Right renal cortex interstitium (tissue), 3 donors: ENCODE measurements around the gene DAGLA. TPM values are rescaled to one million over a fixed set of nuclear protein-coding genes. Genes with fewer than 3 reads are reported as not detected.

Experiments
- DNase-seq, 3 donors: peaks; one replicate each; pipeline ENCODE4 v3.0.0-alpha.2; 2013; ENCODE audit warnings: low read depth in 3 of 3, low spot score in 2 of 3
- polyA plus RNA-seq, 3 donors: library from polyadenylated mRNA; unstranded; fragments of 120-200 nt; gene quantifications; one replicate each; pipeline ENCODE4 v1.2.1, GENCODE V29; 2013; ENCODE audit not compliant: insufficient read length in 3 of 3

Gene DAGLA
- polyA plus RNA-seq, 3 donors = 2.6 to 3.3 (median 3.0) TPM

DNA sequence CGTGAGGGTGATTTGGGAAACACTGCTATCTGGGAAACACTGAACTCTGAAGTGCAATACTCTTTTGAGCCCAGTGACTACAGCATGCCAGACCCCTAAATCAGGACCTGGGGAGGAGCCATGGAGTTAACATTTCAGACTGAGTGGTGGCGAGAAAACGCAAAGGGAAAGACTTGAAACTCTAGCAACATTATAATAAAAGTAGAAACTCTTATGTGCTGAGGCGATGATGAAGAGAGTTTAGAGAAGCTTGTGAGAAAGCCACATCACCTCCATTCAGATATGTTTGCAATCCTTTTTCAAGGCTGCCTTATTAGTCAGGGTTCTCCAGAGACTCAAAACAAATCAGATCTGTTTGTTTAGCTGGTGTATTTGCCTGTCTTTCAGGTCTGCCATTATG lies 114.4 kb downstream of the DAGLA start:
- no peak for DNase-seq

DNA sequence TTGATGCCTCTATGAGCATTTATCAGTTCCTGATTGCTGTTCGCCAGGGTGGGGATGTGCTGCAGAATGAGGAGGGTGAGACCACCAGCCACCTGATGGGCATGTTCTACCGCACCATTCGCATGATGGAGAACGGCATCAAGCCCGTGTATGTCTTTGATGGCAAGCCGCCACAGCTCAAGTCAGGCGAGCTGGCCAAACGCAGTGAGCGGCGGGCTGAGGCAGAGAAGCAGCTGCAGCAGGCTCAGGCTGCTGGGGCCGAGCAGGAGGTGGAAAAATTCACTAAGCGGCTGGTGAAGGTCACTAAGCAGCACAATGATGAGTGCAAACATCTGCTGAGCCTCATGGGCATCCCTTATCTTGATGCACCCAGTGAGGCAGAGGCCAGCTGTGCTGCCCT lies 115.3 kb downstream of the DAGLA start:
- no peak for DNase-seq

DNA sequence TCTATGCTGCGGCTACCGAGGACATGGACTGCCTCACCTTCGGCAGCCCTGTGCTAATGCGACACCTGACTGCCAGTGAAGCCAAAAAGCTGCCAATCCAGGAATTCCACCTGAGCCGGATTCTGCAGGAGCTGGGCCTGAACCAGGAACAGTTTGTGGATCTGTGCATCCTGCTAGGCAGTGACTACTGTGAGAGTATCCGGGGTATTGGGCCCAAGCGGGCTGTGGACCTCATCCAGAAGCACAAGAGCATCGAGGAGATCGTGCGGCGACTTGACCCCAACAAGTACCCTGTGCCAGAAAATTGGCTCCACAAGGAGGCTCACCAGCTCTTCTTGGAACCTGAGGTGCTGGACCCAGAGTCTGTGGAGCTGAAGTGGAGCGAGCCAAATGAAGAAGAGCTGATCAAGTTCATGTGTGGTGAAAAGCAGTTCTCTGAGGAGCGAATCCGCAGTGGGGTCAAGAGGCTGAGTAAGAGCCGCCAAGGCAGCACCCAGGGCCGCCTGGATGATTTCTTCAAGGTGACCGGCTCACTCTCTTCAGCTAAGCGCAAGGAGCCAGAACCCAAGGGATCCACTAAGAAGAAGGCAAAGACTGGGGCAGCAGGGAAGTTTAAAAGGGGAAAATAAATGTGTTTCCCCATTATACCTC lies 115.8 kb downstream of the DAGLA start:
- no peak for DNase-seq

Other genes starting within 250 kb of the DAGLA start
- 1 to 10 TPM in 1 of 3 donors, under 1 TPM in 2; 0.72 to 1.1 (median 0.95) TPM for gene LRRC10B, start 171.6 kb upstream of the DAGLA start, polyA plus RNA-seq
- gene SYT7, start 99.3 kb upstream of the DAGLA start, polyA plus RNA-seq = 1 to 10 TPM; 3.6 to 5.6 (median 5.1) TPM
- gene MYRF, start 72.2 kb downstream of the DAGLA start, polyA plus RNA-seq = 10 to 100 TPM; 16.9 to 19.2 (median 18.0) TPM
- 100 to 1,000 TPM; 157 to 206 (median 192) TPM for gene TMEM258, start 112.2 kb downstream of the DAGLA start, polyA plus RNA-seq
- 10 to 100 TPM; 40.7 to 46.9 (median 41.3) TPM for gene FEN1, start 112.5 kb downstream of the DAGLA start, polyA plus RNA-seq
- 10 to 100 TPM; 37.9 to 45.4 (median 40.4) TPM for gene FADS1, start 136.6 kb downstream of the DAGLA start, polyA plus RNA-seq
- 100 to 1,000 TPM in 1 of 3 donors, 10 to 100 TPM in 2; 81.6 to 105 (median 98.8) TPM for gene FADS2, start 147.9 kb downstream of the DAGLA start, polyA plus RNA-seq
- gene FADS3, start 211.2 kb downstream of the DAGLA start, polyA plus RNA-seq = 10 to 100 TPM; 12.0 to 17.9 (median 15.4) TPM
- gene RAB3IL1, start 237.2 kb downstream of the DAGLA start, polyA plus RNA-seq = 10 to 100 TPM; 15.5 to 19.8 (median 18.5) TPM